GM18520 (cell line): ENCODE results near the gene PARD3B.

Experiments
- ATAC-seq: cut with Tn5 transposase; IDR thresholded peaks from one replicate; pipeline ENCODE4 v1.9.1; 2021; ENCODE audit not compliant: unreplicated experiment

Gene PARD3B

GRCh38 chr2:204931562-204931961, 386.3 kb downstream of the PARD3B start:
- ATAC-seq = no peak

- no peak for ATAC-seq
Observed at GRCh38 chr2:204933735-204934374, 388.6 kb downstream of the PARD3B start.

- ATAC-seq = no peak
Observed at GRCh38 chr2:204944927-204945326, 399.7 kb downstream of the PARD3B start.

GRCh38 chr2:204945376-204945775, 400.1 kb downstream of the PARD3B start:
- ATAC-seq = no peak

GRCh38 chr2:204946892-204947291, 401.6 kb downstream of the PARD3B start:
- ATAC-seq = no peak

- ATAC-seq = no peak
Observed at GRCh38 chr2:204947405-204947804, 402.1 kb downstream of the PARD3B start.

GRCh38 chr2:204948024-204948763, 402.9 kb downstream of the PARD3B start:
- no peak for ATAC-seq

GRCh38 chr2:204948822-204949221, 403.5 kb downstream of the PARD3B start:
- ATAC-seq = no peak

- ATAC-seq = no peak
Observed at GRCh38 chr2:204950695-204951346, 405.5 kb downstream of the PARD3B start.

GRCh38 chr2:204958371-204958770, 413.1 kb downstream of the PARD3B start:
- no peak for ATAC-seq

- ATAC-seq = no peak
Observed at GRCh38 chr2:204964414-204964813, 419.1 kb downstream of the PARD3B start.

- ATAC-seq = no peak
Observed at GRCh38 chr2:204966245-204966644, 421.0 kb downstream of the PARD3B start.

- no peak for ATAC-seq
Observed at GRCh38 chr2:204967199-204967960, 422.1 kb downstream of the PARD3B start.

- no peak for ATAC-seq
Observed at GRCh38 chr2:204971206-204971907, 426.1 kb downstream of the PARD3B start.

- no peak for ATAC-seq
Observed at GRCh38 chr2:204972161-204972560, 426.9 kb downstream of the PARD3B start.

- no peak for ATAC-seq
Observed at GRCh38 chr2:204972606-204973336, 427.5 kb downstream of the PARD3B start.

GRCh38 chr2:204973616-204974015, 428.3 kb downstream of the PARD3B start:
- ATAC-seq = no peak

GRCh38 chr2:204974487-204974886, 429.2 kb downstream of the PARD3B start:
- no peak for ATAC-seq

- no peak for ATAC-seq
Observed at GRCh38 chr2:204977914-204978313, 432.6 kb downstream of the PARD3B start.

GRCh38 chr2:204982303-204982702, 437.0 kb downstream of the PARD3B start:
- no peak for ATAC-seq
